ENCODE data around the gene FBXO44.

DNA sequence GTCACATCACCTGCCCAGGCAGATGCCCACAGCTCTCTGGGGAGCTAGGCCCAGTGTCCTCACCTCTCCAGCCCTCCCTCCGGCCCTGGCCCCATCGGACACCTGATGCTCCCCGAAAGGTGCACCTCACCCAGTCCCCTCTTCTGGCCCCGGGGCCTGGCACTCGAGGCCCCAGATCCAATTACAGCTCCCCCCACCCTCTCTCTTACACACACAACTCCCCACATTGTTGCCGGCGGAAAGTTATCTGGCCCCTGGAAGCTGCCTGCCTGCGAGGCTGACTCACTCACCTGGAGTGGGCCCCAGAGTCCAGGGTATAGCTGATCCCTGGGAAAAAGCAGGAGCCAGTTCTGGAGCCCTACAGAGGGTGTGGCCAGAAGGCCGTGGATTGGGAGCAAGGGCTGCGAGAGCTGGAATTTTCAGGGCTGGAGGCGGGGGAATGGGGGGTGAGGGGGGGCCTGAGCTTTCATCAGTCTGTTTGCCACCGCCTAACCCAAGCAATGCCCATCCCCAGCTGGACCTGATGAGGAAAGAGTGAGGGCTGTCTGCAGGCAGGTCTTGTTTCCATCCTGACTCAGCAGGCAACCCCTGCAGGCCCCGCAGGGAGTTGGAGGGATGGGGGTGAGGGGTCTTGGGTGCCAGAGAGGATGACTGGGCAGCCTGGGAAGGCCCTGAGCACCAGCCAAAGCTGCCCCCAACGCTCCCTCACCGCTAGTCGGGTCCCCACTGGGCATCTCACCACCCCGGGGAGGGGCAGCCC, 1.4 kb upstream of the FBXO44 start:
- TF ChIP-seq, protein P1, sequence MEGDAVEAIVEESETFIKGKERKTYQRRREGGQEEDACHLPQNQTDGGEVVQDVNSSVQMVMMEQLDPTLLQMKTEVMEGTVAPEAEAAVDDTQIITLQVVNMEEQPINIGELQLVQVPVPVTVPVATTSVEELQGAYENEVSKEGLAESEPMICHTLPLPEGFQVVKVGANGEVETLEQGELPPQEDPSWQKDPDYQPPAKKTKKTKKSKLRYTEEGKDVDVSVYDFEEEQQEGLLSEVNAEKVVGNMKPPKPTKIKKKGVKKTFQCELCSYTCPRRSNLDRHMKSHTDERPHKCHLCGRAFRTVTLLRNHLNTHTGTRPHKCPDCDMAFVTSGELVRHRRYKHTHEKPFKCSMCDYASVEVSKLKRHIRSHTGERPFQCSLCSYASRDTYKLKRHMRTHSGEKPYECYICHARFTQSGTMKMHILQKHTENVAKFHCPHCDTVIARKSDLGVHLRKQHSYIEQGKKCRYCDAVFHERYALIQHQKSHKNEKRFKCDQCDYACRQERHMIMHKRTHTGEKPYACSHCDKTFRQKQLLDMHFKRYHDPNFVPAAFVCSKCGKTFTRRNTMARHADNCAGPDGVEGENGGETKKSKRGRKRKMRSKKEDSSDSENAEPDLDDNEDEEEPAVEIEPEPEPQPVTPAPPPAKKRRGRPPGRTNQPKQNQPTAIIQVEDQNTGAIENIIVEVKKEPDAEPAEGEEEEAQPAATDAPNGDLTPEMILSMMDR (IDR thresholded peaks at IDR 0.05): no peak
- TF ChIP-seq ZNF121 (CRISPR knock-in tag; IDR thresholded peaks at IDR 0.05) (no peak), ZNF138 (CRISPR knock-in tag; conservative IDR thresholded peaks at IDR 0.05) (no peak), TP53 (CRISPR knock-in tag; IDR thresholded peaks at IDR 0.05) (no peak), SP1 (CRISPR knock-in tag; conservative IDR thresholded peaks at IDR 0.05) (no peak), TEAD1 (CRISPR knock-in tag; IDR thresholded peaks at IDR 0.05) (no peak), ATF1 (CRISPR knock-in tag; IDR thresholded peaks at IDR 0.05) (no peak)
- TF ChIP-seq, protein P2, sequence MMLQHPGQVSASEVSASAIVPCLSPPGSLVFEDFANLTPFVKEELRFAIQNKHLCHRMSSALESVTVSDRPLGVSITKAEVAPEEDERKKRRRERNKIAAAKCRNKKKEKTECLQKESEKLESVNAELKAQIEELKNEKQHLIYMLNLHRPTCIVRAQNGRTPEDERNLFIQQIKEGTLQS (CRISPR knock-in tag; conservative IDR thresholded peaks at IDR 0.05): no peak
- TF ChIP-seq, protein P3, sequence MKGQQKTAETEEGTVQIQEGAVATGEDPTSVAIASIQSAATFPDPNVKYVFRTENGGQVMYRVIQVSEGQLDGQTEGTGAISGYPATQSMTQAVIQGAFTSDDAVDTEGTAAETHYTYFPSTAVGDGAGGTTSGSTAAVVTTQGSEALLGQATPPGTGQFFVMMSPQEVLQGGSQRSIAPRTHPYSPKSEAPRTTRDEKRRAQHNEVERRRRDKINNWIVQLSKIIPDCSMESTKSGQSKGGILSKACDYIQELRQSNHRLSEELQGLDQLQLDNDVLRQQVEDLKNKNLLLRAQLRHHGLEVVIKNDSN (CRISPR knock-in tag; IDR thresholded peaks at IDR 0.05): no peak

Measured in WTC11 (cell line).